HepG2 (cell line): ENCODE data around the gene LRRC74A. TPM values are rescaled to one million over a fixed set of nuclear protein-coding genes. Genes with fewer than 3 reads are reported as not detected.

Experiments used
- ELF3 ChIP-seq: IDR thresholded peaks from 2 replicates; pipeline ENCODE4 v1.6.1; 2016; ENCODE audit warnings: missing genetic modification reagents, missing compliant biosample characterization
- KMT2A ChIP-seq: sonication (generic); formaldehyde crosslinking; IDR thresholded peaks from 2 replicates; pipeline ENCODE4 v1.4.0; 2020; ENCODE audit warnings: missing genetic modification reagents
- MZF1 ChIP-seq: sonication (generic); formaldehyde crosslinking; IDR thresholded peaks from 2 replicates; pipeline ENCODE4 v1.8.1; 2023; ENCODE audit warnings: mild to moderate bottlenecking, missing genetic modification reagents, borderline replicate concordance
- NR2F6 ChIP-seq, 2 experiments: IDR thresholded peaks; 2 replicates each; pipeline ENCODE4 v1.6.1; 2016; ENCODE audit warnings: antibody characterized with exemption in 1 of 2, mild to moderate bottlenecking in 1 of 2
- RNF219 ChIP-seq: sonication (generic); formaldehyde crosslinking; IDR thresholded peaks from 2 replicates; pipeline ENCODE4 v1.5.0; 2020; ENCODE audit warnings: mild to moderate bottlenecking, missing genetic modification reagents
- XBP1 ChIP-seq: sonication (generic); formaldehyde crosslinking; IDR thresholded peaks from 2 replicates; pipeline ENCODE4 v1.5.0; 2020; ENCODE audit warnings: missing genetic modification reagents
- ZBTB42 ChIP-seq: sonication (generic); formaldehyde crosslinking; IDR thresholded peaks from 2 replicates; pipeline ENCODE4 v1.5.0; 2020; ENCODE audit warnings: mild to moderate bottlenecking, missing genetic modification reagents
- ZHX1 ChIP-seq: sonication (generic); formaldehyde crosslinking; IDR thresholded peaks from 2 replicates; pipeline ENCODE4 v1.8.1; 2022; ENCODE audit warnings: low read depth, mild to moderate bottlenecking, missing genetic modification reagents
- ZNF264 ChIP-seq: sonication (generic); formaldehyde crosslinking; IDR thresholded peaks from 2 replicates; pipeline ENCODE4 v1.4.0; 2020; ENCODE audit warnings: missing genetic modification reagents
- ZNF317 ChIP-seq: sonication (generic); formaldehyde crosslinking; IDR thresholded peaks from 2 replicates; pipeline ENCODE4 v1.5.0; 2020; ENCODE audit warnings: mild to moderate bottlenecking, missing genetic modification reagents
- ZNF724P ChIP-seq: sonication (generic); formaldehyde crosslinking; IDR thresholded peaks from 2 replicates; pipeline ENCODE4 v1.8.0; 2022; ENCODE audit warnings: missing genetic modification reagents, borderline replicate concordance
- ZNF788 ChIP-seq: sonication (generic); formaldehyde crosslinking; IDR thresholded peaks from 2 replicates; pipeline ENCODE4 v1.5.0; 2020; ENCODE audit warnings: mild to moderate bottlenecking, missing genetic modification reagents, borderline replicate concordance
- polyA plus RNA-seq, 8 experiments: library from polyadenylated mRNA; depleted of rRNA in 3 of 8; stranded (reverse) in 7 of 8; unstranded in 1 of 8; fragments of >200 nt; fragmentation: Illumina TruSeq in 4 of 8; extraction: Trizol in 4 of 8; gene quantifications; 2 replicates each; pipeline versions ENCODE4 v1.2.1 to v1.2.3, GENCODE V29; 2011 to 2016; ENCODE audit warnings: low read depth in 4 of 8, missing spikeins in 1 of 8, mixed read lengths in 1 of 8; ENCODE audit not compliant: insufficient read depth in 1 of 8
- total RNA-seq, 5 experiments: library from RNA; depleted of rRNA; stranded (reverse); fragments of >200 nt; fragmentation: Illumina TruSeq; extraction: Trizol; gene quantifications; 2 replicates each; pipeline ENCODE4 v1.2.3, GENCODE V29; 2016; ENCODE audit warnings: low read depth in 1 of 5
- TF ChIP-seq, protein P1 (sequence below): sonication (generic); formaldehyde crosslinking; IDR thresholded peaks from 2 replicates; pipeline ENCODE4 v1.5.0; 2020; ENCODE audit warnings: mild to moderate bottlenecking, missing genetic modification reagents
- TF ChIP-seq, protein P2 (sequence below): IDR thresholded peaks from 2 replicates; pipeline ENCODE4 v1.4.0; 2020; ENCODE audit warnings: mild to moderate bottlenecking, missing genetic modification reagents
- TF ChIP-seq, protein P3 (sequence below), 2 experiments: sonication (generic) in 1 of 2; formaldehyde crosslinking in 1 of 2; IDR thresholded peaks; 2 replicates each; pipeline versions ENCODE4 v1.4.0 to v1.6.1; 2018 to 2020; ENCODE audit warnings: missing genetic modification reagents in 2 of 2, borderline replicate concordance in 1 of 2, low read depth in 1 of 2, mild to moderate bottlenecking in 1 of 2, missing biosample characterization in 1 of 2

LRRC74A gene
- total and polyA plus RNA-seq, 2 of the 13 experiments (the other 11 are each of a cell fraction or from before 2014, with no cell fraction given), result not detected

GRCh38 chr14:76829650-76830421, 3.6 kb downstream of the LRRC74A start (continued):
- TF ChIP-seq, protein P1, sequence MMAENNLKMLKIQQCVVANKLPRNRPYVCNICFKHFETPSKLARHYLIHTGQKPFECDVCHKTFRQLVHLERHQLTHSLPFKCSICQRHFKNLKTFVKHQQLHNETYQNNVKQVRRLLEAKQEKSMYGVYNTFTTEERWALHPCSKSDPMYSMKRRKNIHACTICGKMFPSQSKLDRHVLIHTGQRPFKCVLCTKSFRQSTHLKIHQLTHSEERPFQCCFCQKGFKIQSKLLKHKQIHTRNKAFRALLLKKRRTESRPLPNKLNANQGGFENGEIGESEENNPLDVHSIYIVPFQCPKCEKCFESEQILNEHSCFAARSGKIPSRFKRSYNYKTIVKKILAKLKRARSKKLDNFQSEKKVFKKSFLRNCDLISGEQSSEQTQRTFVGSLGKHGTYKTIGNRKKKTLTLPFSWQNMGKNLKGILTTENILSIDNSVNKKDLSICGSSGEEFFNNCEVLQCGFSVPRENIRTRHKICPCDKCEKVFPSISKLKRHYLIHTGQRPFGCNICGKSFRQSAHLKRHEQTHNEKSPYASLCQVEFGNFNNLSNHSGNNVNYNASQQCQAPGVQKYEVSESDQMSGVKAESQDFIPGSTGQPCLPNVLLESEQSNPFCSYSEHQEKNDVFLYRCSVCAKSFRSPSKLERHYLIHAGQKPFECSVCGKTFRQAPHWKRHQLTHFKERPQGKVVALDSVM (CRISPR knock-in tag), result no peak
- TF ChIP-seq MZF1, result no peak
- TF ChIP-seq RNF219 (CRISPR knock-in tag), result no peak
- TF ChIP-seq XBP1 (CRISPR knock-in tag), result no peak
- TF ChIP-seq ZNF264, result no peak
- TF ChIP-seq, protein P2, sequence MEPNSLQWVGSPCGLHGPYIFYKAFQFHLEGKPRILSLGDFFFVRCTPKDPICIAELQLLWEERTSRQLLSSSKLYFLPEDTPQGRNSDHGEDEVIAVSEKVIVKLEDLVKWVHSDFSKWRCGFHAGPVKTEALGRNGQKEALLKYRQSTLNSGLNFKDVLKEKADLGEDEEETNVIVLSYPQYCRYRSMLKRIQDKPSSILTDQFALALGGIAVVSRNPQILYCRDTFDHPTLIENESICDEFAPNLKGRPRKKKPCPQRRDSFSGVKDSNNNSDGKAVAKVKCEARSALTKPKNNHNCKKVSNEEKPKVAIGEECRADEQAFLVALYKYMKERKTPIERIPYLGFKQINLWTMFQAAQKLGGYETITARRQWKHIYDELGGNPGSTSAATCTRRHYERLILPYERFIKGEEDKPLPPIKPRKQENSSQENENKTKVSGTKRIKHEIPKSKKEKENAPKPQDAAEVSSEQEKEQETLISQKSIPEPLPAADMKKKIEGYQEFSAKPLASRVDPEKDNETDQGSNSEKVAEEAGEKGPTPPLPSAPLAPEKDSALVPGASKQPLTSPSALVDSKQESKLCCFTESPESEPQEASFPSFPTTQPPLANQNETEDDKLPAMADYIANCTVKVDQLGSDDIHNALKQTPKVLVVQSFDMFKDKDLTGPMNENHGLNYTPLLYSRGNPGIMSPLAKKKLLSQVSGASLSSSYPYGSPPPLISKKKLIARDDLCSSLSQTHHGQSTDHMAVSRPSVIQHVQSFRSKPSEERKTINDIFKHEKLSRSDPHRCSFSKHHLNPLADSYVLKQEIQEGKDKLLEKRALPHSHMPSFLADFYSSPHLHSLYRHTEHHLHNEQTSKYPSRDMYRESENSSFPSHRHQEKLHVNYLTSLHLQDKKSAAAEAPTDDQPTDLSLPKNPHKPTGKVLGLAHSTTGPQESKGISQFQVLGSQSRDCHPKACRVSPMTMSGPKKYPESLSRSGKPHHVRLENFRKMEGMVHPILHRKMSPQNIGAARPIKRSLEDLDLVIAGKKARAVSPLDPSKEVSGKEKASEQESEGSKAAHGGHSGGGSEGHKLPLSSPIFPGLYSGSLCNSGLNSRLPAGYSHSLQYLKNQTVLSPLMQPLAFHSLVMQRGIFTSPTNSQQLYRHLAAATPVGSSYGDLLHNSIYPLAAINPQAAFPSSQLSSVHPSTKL, result peak; percentile 46
- no peak for TF ChIP-seq ZNF317 (CRISPR knock-in tag)
- TF ChIP-seq, protein P3, sequence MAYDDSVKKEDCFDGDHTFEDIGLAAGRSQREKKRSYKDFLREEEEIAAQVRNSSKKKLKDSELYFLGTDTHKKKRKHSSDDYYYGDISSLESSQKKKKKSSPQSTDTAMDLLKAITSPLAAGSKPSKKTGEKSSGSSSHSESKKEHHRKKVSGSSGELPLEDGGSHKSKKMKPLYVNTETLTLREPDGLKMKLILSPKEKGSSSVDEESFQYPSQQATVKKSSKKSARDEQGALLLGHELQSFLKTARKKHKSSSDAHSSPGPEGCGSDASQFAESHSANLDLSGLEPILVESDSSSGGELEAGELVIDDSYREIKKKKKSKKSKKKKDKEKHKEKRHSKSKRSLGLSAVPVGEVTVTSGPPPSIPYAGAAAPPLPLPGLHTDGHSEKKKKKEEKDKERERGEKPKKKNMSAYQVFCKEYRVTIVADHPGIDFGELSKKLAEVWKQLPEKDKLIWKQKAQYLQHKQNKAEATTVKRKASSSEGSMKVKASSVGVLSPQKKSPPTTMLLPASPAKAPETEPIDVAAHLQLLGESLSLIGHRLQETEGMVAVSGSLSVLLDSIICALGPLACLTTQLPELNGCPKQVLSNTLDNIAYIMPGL (CRISPR knock-in tag; IDR thresholded peaks at IDR 0.05; ENCODE audit: borderline replicate concordance in 1 of 2, low read depth in 1 of 2), result 0 out of 4 replicates have a peak, but pooled peaks of 1 of the 2 experiments have one; percentile 28
- TF ChIP-seq KMT2A, result no peak
- no peak for TF ChIP-seq ZNF724P
- no peak for TF ChIP-seq ZNF788 (CRISPR knock-in tag)
- no peak for TF ChIP-seq ZHX1 (CRISPR knock-in tag)
- peak; percentile 35; the same call in 1 of the 2 replicates for TF ChIP-seq ELF3 (CRISPR knock-in tag)
- TF ChIP-seq ZBTB42, result no peak
- TF ChIP-seq NR2F6 (IDR thresholded peaks at IDR 0.05), result peak; percentile 44; the same call in 1 of the 2 replicates
- no peak; the same call in 1 of the 2 replicates for TF ChIP-seq NR2F6 (CRISPR knock-in tag; IDR thresholded peaks at IDR 0.05)
